Ovary (tissue), 3 donors: ENCODE results near the gene MAPRE3.

Experiments
- CTCF ChIP-seq, 3 donors: fragments of 450-650 bp in 2 of 3; fragments of 200-600 bp in 1 of 3; IDR thresholded peaks; one replicate each; pipeline versions ENCODE4 v1.5.1 to v1.8.0; 2016 to 2022; ENCODE audit warnings: antibody characterized with exemption in 3 of 3, mild to moderate bottlenecking in 1 of 3
- EP300 ChIP-seq: sonication (generic); formaldehyde crosslinking; IDR thresholded peaks from one replicate; pipeline ENCODE4 v1.6.1; 2017; ENCODE audit warnings: antibody characterized with exemption
- POLR2A ChIP-seq: fragments of 450-650 bp; IDR thresholded peaks from one replicate; pipeline ENCODE4 v1.6.1; 2017; ENCODE audit warnings: antibody characterized with exemption, mild to moderate bottlenecking, moderate library complexity
- donor health status: DM: no; HTN: no; CAD: no.

GRCh38 chr2:27067385-27067784, 96.9 kb downstream of the MAPRE3 start:
- TF ChIP-seq CTCF (IDR thresholded peaks at IDR 0.05) = no peak
- TF ChIP-seq POLR2A = no peak
- TF ChIP-seq EP300 = no peak
